ENCODE measurements around the gene FLACC1. TPM values are rescaled to one million over a fixed set of nuclear protein-coding genes. Genes with fewer than 3 reads are reported as not detected.

FLACC1 gene
- total RNA-seq, 1 experiment from 2014 or later = 0.26 TPM

GRCh38 chr2:201348758-201349157, 8.4 kb downstream of the FLACC1 start:
- Histone ChIP-seq H2AFZ (ENCODE audit: low read length) (no peak overlapping the region), H3K79me2 (ENCODE audit: low read length) (no peaks in the 10 kb centered on the region), H3K4me1 (ENCODE audit: insufficient read depth, low read length) (no peaks in the 10 kb centered on the region), H3K27ac (ENCODE audit: low read length) (no peak overlapping the region), H4K20me1 (ENCODE audit: low read length) (no peaks in the 10 kb centered on the region), H3K27me3 (ENCODE audit: low read length) (no peaks in the 10 kb centered on the region), H3F3A (ENCODE audit: low read length, unreplicated experiment) (no peaks in the 10 kb centered on the region), H3K4me2 (ENCODE audit: low read length) (no peak overlapping the region), H3K9me2 (replicated peaks; ENCODE audit: low read length) (no peaks in the 10 kb centered on the region), H3K4me3 (ENCODE audit: low read length) (no peak overlapping the region), H3K36me3 (ENCODE audit: low read depth, low read length) (no peaks in the 10 kb centered on the region), H3K9me3 (ENCODE audit: low read length) (no peaks in the 10 kb centered on the region), H3K9ac (ENCODE audit: low read length) (no peak overlapping the region)
- intact Hi-C loops (cut with micrococcal nuclease) = no loop called here
- DNase-seq = no peak
- ChIA-PET POLR2A (ENCODE audit: unreplicated experiment) (no interaction called here), CTCF (no interaction called here)
- no TSS peak for BruUV-seq (replicated peaks)
- TF ChIP-seq EZH2 (IDR thresholded peaks at IDR 0.05; ENCODE audit: low read length, unreplicated experiment) (no peak), EZH2phosphoT487 (IDR thresholded peaks at IDR 0.05; ENCODE audit: borderline replicate concordance, low read length) (no peak)
- TF ChIP-seq, protein P1, sequence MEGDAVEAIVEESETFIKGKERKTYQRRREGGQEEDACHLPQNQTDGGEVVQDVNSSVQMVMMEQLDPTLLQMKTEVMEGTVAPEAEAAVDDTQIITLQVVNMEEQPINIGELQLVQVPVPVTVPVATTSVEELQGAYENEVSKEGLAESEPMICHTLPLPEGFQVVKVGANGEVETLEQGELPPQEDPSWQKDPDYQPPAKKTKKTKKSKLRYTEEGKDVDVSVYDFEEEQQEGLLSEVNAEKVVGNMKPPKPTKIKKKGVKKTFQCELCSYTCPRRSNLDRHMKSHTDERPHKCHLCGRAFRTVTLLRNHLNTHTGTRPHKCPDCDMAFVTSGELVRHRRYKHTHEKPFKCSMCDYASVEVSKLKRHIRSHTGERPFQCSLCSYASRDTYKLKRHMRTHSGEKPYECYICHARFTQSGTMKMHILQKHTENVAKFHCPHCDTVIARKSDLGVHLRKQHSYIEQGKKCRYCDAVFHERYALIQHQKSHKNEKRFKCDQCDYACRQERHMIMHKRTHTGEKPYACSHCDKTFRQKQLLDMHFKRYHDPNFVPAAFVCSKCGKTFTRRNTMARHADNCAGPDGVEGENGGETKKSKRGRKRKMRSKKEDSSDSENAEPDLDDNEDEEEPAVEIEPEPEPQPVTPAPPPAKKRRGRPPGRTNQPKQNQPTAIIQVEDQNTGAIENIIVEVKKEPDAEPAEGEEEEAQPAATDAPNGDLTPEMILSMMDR (conservative IDR thresholded peaks at IDR 0.05; ENCODE audit: low read depth, low read length) = no peak
- ATAC-seq = no peak

DNA sequence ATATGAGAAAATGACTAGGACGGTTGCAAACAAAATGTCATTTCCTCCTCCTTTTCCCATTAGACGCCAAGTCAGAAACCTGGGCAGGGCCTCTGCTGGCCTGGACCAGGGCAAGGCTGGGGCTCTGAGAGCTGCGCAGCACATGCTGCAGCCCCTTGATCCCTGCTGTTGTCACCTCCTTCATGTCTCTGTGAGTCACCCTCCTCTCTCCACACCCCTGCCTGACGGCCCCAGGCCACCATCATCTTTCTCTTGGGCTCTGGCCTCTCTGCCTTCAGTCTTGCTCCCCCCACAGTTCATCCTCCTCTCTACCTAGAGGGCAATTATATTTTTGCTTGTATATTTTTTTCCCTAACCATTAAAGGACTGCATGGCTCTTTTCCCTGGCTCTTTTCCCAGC, 10.0 kb downstream of the FLACC1 start:
- H3K9me3 ChIP-seq (ENCODE audit: low read length) = no peaks in the 10 kb centered on the region
- ChIA-PET CTCF (no interaction called here), POLR2A (ENCODE audit: unreplicated experiment) (no interaction called here)

GRCh38 chr2:201345625-201346213, 11.4 kb downstream of the FLACC1 start:
- ChIA-PET POLR2A (ENCODE audit: unreplicated experiment) (no interaction called here), CTCF (no interaction called here)
- no peak for DNase-seq
- Histone ChIP-seq H3K4me1 (ENCODE audit: insufficient read depth, low read length) (no peaks in the 10 kb centered on the region), H3K4me2 (ENCODE audit: low read length) (no peak overlapping the region), H3K27ac (ENCODE audit: low read length) (no peak overlapping the region), H3K4me3 (ENCODE audit: low read length) (no peak overlapping the region), H3K9ac (ENCODE audit: low read length) (no peak overlapping the region), H4K20me1 (ENCODE audit: low read length) (no peaks in the 10 kb centered on the region), H3K9me2 (replicated peaks; ENCODE audit: low read length) (no peaks in the 10 kb centered on the region), H3F3A (ENCODE audit: low read length, unreplicated experiment) (no peaks in the 10 kb centered on the region), H3K27me3 (ENCODE audit: low read length) (no peaks in the 10 kb centered on the region), H3K79me2 (ENCODE audit: low read length) (no peaks in the 10 kb centered on the region), H2AFZ (ENCODE audit: low read length) (no peak overlapping the region), H3K36me3 (ENCODE audit: low read depth, low read length) (no peaks in the 10 kb centered on the region), H3K9me3 (ENCODE audit: low read length) (no peaks in the 10 kb centered on the region)
- intact Hi-C loops (cut with micrococcal nuclease) = no loop called here
- ATAC-seq = no peak
- TF ChIP-seq, protein P1 (conservative IDR thresholded peaks at IDR 0.05; ENCODE audit: low read depth, low read length) = no peak
- no peak for TF ChIP-seq EZH2 (IDR thresholded peaks at IDR 0.05; ENCODE audit: low read length, unreplicated experiment)
- no peak for TF ChIP-seq EZH2phosphoT487 (IDR thresholded peaks at IDR 0.05; ENCODE audit: borderline replicate concordance, low read length)
- no TSS peak for BruUV-seq (replicated peaks)

More for the DNA sequence above, 10.0 kb downstream of the FLACC1 start:
- H3K4me3 ChIP-seq (ENCODE audit: low read length) = no peak overlapping the region
- no peak overlapping the region for H3K27ac ChIP-seq (ENCODE audit: low read length)
- no peaks in the 10 kb centered on the region for H3K36me3 ChIP-seq (ENCODE audit: low read depth, low read length)
- H3K4me2 ChIP-seq (ENCODE audit: low read length) = no peak overlapping the region
- no peak overlapping the region for H3K9ac ChIP-seq (ENCODE audit: low read length)
- DNase-seq = no peak
- H3K4me1 ChIP-seq (ENCODE audit: insufficient read depth, low read length) = no peaks in the 10 kb centered on the region
- ATAC-seq = no peak
- H3K27me3 ChIP-seq (ENCODE audit: low read length) = no peaks in the 10 kb centered on the region
- TF ChIP-seq, protein P1 (conservative IDR thresholded peaks at IDR 0.05; ENCODE audit: low read depth, low read length) = no peak
- no peak for TF ChIP-seq EZH2 (IDR thresholded peaks at IDR 0.05; ENCODE audit: low read length, unreplicated experiment)
- no peak for TF ChIP-seq EZH2phosphoT487 (IDR thresholded peaks at IDR 0.05; ENCODE audit: borderline replicate concordance, low read length)
- intact Hi-C loops (cut with micrococcal nuclease) = no loop called here
- H2AFZ ChIP-seq (ENCODE audit: low read length) = no peak overlapping the region
- no TSS peak for BruUV-seq (replicated peaks)
- H3K79me2 ChIP-seq (ENCODE audit: low read length) = no peaks in the 10 kb centered on the region
- no peaks in the 10 kb centered on the region for H4K20me1 ChIP-seq (ENCODE audit: low read length)
- H3K9me2 ChIP-seq (replicated peaks; ENCODE audit: low read length) = no peaks in the 10 kb centered on the region
- H3F3A ChIP-seq (ENCODE audit: low read length, unreplicated experiment) = no peaks in the 10 kb centered on the region
